ENCODE data around the gene C10orf90. TPM values are rescaled to one million over a fixed set of nuclear protein-coding genes. Genes with fewer than 3 reads are reported as not detected.
A peak's percentile ranks its signal among the peaks of the same experiment; 100 is the strongest.

The C10orf90 gene
- total RNA-seq, 1 experiment from 2014 or later, result 0.18 TPM

DNA sequence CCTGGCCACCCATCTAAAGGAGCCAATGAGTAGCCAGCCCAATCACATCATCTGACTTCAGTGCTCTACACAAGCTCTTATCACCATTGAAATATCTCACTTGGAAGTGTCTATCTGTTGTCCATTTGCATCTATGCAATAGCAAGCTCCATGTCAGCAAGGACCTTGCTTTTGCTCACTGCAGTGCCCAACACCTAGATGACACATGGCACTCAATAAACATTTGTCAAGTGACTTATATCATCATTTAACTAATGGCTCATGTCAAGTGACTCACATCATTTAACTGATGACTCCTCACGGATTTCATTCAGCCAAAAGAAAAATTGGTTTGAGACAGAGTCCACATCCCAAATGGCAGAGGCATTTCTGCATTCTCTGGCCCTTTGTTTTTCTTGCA is 189.3 kb downstream of the C10orf90 start:
- H3K9me3 ChIP-seq (ENCODE audit: low read length), result no peaks in the 10 kb centered on the region
- H3K9me2 ChIP-seq (replicated peaks; ENCODE audit: low read length), result no peaks in the 10 kb centered on the region
- ChIA-PET POLR2A (ENCODE audit: unreplicated experiment) (no interaction called here), CTCF (no interaction called here)
- H3K27me3 ChIP-seq (ENCODE audit: low read length), result no peaks in the 10 kb centered on the region
- no peaks in the 10 kb centered on the region for H3K36me3 ChIP-seq (ENCODE audit: low read depth, low read length)
- intact Hi-C loops (cut with micrococcal nuclease), result no loop called here
- TF ChIP-seq, protein P1, sequence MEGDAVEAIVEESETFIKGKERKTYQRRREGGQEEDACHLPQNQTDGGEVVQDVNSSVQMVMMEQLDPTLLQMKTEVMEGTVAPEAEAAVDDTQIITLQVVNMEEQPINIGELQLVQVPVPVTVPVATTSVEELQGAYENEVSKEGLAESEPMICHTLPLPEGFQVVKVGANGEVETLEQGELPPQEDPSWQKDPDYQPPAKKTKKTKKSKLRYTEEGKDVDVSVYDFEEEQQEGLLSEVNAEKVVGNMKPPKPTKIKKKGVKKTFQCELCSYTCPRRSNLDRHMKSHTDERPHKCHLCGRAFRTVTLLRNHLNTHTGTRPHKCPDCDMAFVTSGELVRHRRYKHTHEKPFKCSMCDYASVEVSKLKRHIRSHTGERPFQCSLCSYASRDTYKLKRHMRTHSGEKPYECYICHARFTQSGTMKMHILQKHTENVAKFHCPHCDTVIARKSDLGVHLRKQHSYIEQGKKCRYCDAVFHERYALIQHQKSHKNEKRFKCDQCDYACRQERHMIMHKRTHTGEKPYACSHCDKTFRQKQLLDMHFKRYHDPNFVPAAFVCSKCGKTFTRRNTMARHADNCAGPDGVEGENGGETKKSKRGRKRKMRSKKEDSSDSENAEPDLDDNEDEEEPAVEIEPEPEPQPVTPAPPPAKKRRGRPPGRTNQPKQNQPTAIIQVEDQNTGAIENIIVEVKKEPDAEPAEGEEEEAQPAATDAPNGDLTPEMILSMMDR (conservative IDR thresholded peaks at IDR 0.05; ENCODE audit: low read depth, low read length), result no peak
- TF ChIP-seq EZH2phosphoT487 (IDR thresholded peaks at IDR 0.05; ENCODE audit: borderline replicate concordance, low read length) (no peak), EZH2 (IDR thresholded peaks at IDR 0.05; ENCODE audit: low read length, unreplicated experiment) (no peak)
- no peak overlapping the region for H3K9ac ChIP-seq (ENCODE audit: low read length)
- H3K79me2 ChIP-seq (ENCODE audit: low read length), result no peaks in the 10 kb centered on the region
- BruUV-seq (replicated peaks), result no TSS peak
- H4K20me1 ChIP-seq (ENCODE audit: low read length), result no peaks in the 10 kb centered on the region
- ATAC-seq (peak; percentile 79), DNase-seq (peak; percentile 75)
- no peak overlapping the region for H2AFZ ChIP-seq (ENCODE audit: low read length)
- peak overlapping the region; percentile 79 for H3K27ac ChIP-seq (ENCODE audit: low read length)
- peak overlapping the region; percentile 41 for H3K4me2 ChIP-seq (ENCODE audit: low read length)
- no peak overlapping the region for H3K4me3 ChIP-seq (ENCODE audit: low read length)
- no peaks in the 10 kb centered on the region for H3F3A ChIP-seq (ENCODE audit: low read length, unreplicated experiment)
- H3K4me1 ChIP-seq (ENCODE audit: insufficient read depth, low read length), result peaks cover 21% of the 10 kb centered on the region

DNA sequence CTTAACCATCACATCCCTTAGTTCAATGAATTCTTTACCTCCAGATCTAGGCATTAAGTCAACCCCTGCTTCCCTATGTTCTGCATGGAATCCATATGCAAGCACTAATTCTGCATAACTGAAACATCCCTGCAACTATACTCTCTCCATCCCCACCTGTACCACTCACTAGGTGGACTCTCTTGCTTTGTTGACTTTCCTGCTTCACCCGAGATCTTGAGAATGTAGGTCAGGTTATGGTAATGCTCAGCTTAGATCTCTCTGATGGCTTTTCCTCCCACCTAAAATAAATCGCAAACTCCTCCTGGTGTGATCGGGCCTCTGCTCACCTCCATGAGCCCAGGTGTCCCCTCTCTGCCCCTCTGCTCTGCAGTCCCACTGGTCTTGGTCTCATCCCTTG is 189.8 kb downstream of the C10orf90 start:
- CTCF ChIA-PET, result no interaction called here

DNA sequence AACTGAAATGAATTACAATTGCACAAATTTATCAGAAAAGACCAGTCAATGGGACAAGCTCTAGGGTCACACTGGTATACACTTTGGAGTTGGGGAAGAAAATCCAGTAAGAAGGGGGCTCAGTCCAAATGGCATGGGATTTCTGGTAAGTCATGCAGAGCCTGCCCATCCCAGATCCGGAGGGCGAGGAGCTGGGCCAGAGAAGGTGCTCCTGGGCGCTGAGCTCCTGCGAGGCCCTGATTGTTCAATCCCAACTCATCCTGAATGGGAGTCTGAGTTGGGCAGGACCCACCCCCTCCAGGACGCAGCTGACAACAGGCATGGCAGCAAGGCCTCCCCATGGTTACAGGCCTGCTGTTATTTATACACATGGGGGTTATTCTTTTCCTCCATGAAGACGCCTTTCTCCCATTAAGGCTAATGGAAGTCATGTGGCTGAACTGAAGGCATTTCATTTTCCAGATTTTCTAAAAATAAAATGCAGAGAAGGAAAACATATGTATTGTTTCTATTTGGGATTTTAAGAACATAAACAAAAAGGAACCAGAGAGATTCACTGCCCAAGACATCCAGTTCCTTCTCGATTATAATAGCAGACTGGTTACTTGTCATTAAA is 191.1 kb downstream of the C10orf90 start:
- CTCF ChIA-PET, result no interaction called here
- POLR2A ChIA-PET (ENCODE audit: unreplicated experiment), result no interaction called here
- no peaks in the 10 kb centered on the region for H3F3A ChIP-seq (ENCODE audit: low read length, unreplicated experiment)
- no peaks in the 10 kb centered on the region for H3K79me2 ChIP-seq (ENCODE audit: low read length)
- H3K27me3 ChIP-seq (ENCODE audit: low read length), result no peaks in the 10 kb centered on the region
- no peak overlapping the region for H3K27ac ChIP-seq (ENCODE audit: low read length)
- intact Hi-C loops (cut with micrococcal nuclease), result no loop called here
- H3K9me3 ChIP-seq (ENCODE audit: low read length), result no peaks in the 10 kb centered on the region
- H2AFZ ChIP-seq (ENCODE audit: low read length), result no peak overlapping the region
- TF ChIP-seq EZH2 (IDR thresholded peaks at IDR 0.05; ENCODE audit: low read length, unreplicated experiment) (no peak), EZH2phosphoT487 (IDR thresholded peaks at IDR 0.05; ENCODE audit: borderline replicate concordance, low read length) (no peak)
- TF ChIP-seq, protein P1 (conservative IDR thresholded peaks at IDR 0.05; ENCODE audit: low read depth, low read length), result no peak
- H3K9me2 ChIP-seq (replicated peaks; ENCODE audit: low read length), result no peaks in the 10 kb centered on the region
- H3K9ac ChIP-seq (ENCODE audit: low read length), result no peak overlapping the region
- H3K36me3 ChIP-seq (ENCODE audit: low read depth, low read length), result no peaks in the 10 kb centered on the region
- ATAC-seq (no peak), DNase-seq (no peak)
- H3K4me3 ChIP-seq (ENCODE audit: low read length), result no peak overlapping the region
- peaks cover 21% of the 10 kb centered on the region for H3K4me1 ChIP-seq (ENCODE audit: insufficient read depth, low read length)
- H3K4me2 ChIP-seq (ENCODE audit: low read length), result no peak overlapping the region
- H4K20me1 ChIP-seq (ENCODE audit: low read length), result no peaks in the 10 kb centered on the region
- BruUV-seq (replicated peaks), result no TSS peak

More for the DNA sequence above, 189.8 kb downstream of the C10orf90 start:
- no peaks in the 10 kb centered on the region for H3K36me3 ChIP-seq (ENCODE audit: low read depth, low read length)
- no peak for ATAC-seq
- no peaks in the 10 kb centered on the region for H3K9me3 ChIP-seq (ENCODE audit: low read length)
- H2AFZ ChIP-seq (ENCODE audit: low read length), result no peak overlapping the region
- TF ChIP-seq EZH2phosphoT487 (IDR thresholded peaks at IDR 0.05; ENCODE audit: borderline replicate concordance, low read length), result no peak
- no peak for TF ChIP-seq EZH2 (IDR thresholded peaks at IDR 0.05; ENCODE audit: low read length, unreplicated experiment)
- TF ChIP-seq, protein P1 (conservative IDR thresholded peaks at IDR 0.05; ENCODE audit: low read depth, low read length), result no peak
- H3K27ac ChIP-seq (ENCODE audit: low read length), result peak overlapping the region; percentile 79
- DNase-seq, result no peak
- no peaks in the 10 kb centered on the region for H3K9me2 ChIP-seq (replicated peaks; ENCODE audit: low read length)
- H3K9ac ChIP-seq (ENCODE audit: low read length), result no peak overlapping the region
- intact Hi-C loops (cut with micrococcal nuclease), result no loop called here
- POLR2A ChIA-PET (ENCODE audit: unreplicated experiment), result no interaction called here
- no peaks in the 10 kb centered on the region for H4K20me1 ChIP-seq (ENCODE audit: low read length)
- H3K4me3 ChIP-seq (ENCODE audit: low read length), result no peak overlapping the region
- H3K27me3 ChIP-seq (ENCODE audit: low read length), result no peaks in the 10 kb centered on the region
- no peak overlapping the region for H3K4me2 ChIP-seq (ENCODE audit: low read length)
- peaks cover 21% of the 10 kb centered on the region for H3K4me1 ChIP-seq (ENCODE audit: insufficient read depth, low read length)
- no TSS peak for BruUV-seq (replicated peaks)
- no peaks in the 10 kb centered on the region for H3K79me2 ChIP-seq (ENCODE audit: low read length)
- H3F3A ChIP-seq (ENCODE audit: low read length, unreplicated experiment), result no peaks in the 10 kb centered on the region
